Activated CD4-positive, alpha-beta T cell treated with anti-CD3 and anti-CD28 coated beads, Interleukin-2, amount 50 U/mL, for 4 hours (primary cell): ENCODE measurements around the gene SAA4.
"Not testable (repeated sequence)": the region's sequence is repeated elsewhere in the genome, so short reads cannot be mapped to it uniquely, and the experiment has no call there.

ENCODE experiments used
- DNase-seq, 2 experiments: peaks; one replicate each; pipeline ENCODE4 v3.0.0-alpha.2; 2020

SAA4 gene, protein sequence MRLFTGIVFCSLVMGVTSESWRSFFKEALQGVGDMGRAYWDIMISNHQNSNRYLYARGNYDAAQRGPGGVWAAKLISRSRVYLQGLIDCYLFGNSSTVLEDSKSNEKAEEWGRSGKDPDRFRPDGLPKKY

GRCh38 chr11:18236664-18237356 is at the start of gene SAA4:
TSS of gene SAA4 (minus strand) at chr11:18236802. CDS start at chr11:18235926, 876 bp downstream.
- no peak for DNase-seq

- no peak for DNase-seq
Measured at GRCh38 chr11:18285841-18286240, 49.2 kb upstream of the SAA4 start.

DNA sequence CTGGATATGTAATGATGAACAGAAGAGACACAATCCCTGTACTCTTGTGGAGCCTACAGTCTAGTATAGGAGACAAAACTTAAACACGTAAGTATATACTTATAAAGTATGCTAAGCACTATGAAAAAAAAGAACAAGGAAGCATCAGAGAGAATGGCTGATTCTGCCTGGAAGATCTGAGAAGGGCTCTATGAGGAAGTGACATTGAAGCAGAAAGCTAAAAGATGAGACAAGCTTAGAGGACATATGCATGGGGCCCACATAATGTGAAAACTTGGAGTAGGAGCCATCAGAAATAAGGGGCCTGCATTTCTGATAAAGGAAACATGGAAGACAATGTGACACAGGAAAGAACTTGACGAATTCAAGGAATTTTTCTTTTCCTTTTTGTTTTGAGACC is 46.0 kb upstream of the SAA4 start:
- no peak for DNase-seq

DNA sequence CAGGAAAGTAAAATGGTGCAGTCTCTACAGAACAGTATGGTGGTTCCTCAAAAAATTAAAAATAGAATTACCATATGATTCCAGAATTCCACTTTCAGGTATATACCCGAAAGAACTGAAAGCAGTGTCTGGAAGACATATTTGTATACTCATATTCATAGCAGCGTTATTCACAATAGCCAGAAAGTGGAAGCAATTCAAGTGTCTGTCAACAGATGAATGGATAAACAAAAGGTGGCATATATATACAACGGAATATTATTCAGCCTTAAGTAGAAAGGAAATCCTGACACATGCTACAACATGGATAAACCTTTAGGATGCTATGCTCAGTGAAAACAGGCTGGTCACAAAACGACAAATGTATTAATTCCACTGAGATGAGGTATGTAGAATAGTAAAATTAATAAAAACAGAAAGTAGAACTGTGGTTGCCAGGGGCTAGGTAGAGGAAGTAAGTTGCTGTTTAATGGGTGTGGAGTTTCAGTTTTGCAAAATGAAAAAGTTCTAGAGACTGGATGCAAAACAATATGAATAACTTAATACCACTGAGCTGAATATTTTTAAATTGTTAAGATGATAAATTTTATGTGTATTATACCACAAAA is 43.9 kb upstream of the SAA4 start:
- DNase-seq, result no peak

GRCh38 chr11:18277565-18278271 is 41.1 kb upstream of the SAA4 start:
- no peak for DNase-seq

GRCh38 chr11:18271206-18271605 is 34.6 kb upstream of the SAA4 start:
- DNase-seq, result no peak

- no peak for DNase-seq
Measured at GRCh38 chr11:18270102-18270501, 33.5 kb upstream of the SAA4 start.

DNA sequence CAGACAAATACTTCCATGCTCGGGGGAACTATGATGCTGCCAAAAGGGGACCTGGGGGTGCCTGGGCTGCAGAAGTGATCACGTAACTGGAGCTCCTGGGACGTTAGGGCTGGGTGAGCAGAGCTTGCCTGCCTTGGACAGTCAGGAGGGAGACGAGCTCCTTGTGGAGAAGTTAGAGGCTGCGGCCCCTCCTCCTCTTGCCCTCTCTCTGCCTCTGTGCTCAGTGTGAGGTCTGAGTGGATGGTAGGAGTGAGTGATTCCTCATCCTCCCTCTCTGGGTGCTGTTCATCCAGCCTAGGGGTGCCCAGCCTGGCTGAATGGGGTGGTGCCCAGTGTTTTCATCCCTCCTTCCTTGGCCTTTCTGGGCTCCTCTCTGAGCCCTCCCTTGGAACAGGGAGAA is 32.6 kb upstream of the SAA4 start:
- DNase-seq, result not testable (repeated sequence)

DNA sequence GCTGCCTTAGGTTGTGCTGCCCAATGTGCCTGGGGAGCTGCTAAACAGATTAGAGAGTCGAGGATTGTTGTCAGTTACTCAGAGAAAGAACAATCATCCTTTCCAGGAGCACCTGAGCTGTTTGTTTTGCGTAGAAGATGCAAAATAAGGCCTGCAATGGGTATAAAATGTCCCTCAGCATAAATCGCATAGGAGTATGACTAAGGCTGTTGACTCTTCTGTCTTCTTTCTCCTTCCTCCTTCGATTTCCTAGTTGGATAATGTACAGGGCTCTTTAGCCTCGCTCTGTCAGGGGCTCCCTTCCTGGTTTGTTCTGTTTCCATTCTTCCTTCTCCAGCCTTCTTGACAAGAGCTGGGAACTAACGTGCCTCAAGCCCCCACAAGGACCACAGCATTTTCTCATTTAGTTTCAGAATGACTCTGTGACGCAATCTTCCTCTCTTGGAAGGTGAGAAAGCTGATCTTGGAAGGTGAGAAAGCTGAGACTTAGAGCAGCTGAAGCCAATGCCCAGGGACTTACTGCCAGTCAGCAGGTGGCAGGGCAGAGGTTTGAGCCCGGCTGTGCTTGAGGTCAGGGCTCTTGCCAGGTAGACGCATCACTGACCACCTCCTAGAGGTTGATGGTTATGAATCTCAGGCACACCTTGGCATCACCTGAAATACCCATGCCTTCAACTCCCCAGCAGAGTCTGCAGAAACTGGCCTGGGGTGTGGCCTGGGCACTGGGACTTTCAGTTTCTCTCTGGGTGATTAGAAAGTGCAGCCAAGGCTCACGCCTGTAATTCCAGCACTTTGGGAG is 30.9 kb upstream of the SAA4 start:
- DNase-seq, result not testable (repeated sequence)

- DNase-seq, result no peak
Measured at GRCh38 chr11:18265949-18266348, 29.3 kb upstream of the SAA4 start, which contains the start of gene SAA1. TSS of gene SAA1 (plus strand) at chr11:18266264. CDS start at chr11:18266888, 624 bp downstream.

DNA sequence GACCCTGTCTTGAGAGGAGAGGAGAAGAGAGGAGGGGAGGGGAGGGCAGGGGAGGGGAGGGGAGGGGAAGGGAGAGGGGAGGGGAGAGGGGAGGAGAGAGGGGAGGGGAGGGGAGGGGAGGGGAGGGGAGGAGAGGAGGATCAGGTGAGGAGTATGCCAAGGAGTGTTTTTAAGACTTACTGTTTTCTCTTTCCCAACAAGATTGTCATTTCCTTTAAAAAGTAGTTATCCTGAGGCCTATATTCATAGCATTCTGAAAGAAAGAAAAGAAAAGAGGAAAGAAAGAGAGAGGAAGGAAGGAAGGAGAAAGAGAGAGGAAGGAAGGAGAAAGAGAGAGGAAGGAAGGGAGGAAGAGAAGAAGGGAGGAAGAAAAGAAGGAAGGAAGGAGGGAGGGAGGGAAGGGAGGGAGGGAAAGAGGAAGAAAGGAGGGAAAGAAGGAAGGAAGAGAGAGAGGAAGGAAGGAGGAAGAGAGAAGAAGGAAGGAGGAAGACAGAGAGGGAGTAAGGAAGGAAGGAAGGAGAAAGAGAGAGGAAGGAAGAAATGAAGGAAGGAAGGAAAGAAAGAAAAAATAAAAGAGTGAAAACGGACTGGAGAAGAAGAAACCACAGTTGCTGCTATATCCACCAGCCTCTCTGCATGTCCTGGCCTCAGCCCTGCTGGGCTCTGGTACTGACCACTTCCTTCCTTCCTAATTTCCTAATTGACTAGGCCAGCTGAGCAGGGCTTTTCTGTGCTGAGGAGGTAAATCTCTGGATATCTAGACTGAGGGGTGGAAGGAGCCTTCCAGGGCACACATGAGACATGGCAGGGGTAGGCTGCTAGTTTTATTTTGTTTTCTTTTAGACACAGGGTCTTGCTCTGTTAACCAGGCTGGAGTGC is 28.3 kb upstream of the SAA4 start:
- no peak for DNase-seq

DNA sequence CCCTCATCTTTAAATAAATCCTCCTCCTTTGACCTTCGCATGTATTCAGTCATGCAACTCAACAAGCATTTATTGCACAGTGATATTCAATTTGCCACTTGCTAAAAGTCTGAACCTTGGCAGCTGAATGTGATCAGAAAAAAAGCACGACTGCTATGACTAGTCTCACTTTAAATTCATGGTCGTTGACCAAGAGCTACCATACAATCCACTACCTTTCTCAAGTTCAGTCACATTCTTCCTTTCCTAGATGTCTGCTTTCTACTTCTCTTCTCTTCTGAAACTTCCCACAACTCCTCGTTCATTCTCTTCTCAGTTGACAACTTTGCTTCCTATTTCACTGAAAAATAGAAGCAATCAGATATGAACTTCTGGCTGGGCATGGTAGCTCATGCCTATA is 27.4 kb upstream of the SAA4 start:
- DNase-seq, result no peak

- DNase-seq, result not testable (repeated sequence)
Measured at GRCh38 chr11:18262681-18263350, 26.2 kb upstream of the SAA4 start.

- DNase-seq, result no peak
Measured at GRCh38 chr11:18261721-18262120, 25.1 kb upstream of the SAA4 start.

GRCh38 chr11:18259259-18259658 is 22.7 kb upstream of the SAA4 start:
- DNase-seq, result no peak

DNA sequence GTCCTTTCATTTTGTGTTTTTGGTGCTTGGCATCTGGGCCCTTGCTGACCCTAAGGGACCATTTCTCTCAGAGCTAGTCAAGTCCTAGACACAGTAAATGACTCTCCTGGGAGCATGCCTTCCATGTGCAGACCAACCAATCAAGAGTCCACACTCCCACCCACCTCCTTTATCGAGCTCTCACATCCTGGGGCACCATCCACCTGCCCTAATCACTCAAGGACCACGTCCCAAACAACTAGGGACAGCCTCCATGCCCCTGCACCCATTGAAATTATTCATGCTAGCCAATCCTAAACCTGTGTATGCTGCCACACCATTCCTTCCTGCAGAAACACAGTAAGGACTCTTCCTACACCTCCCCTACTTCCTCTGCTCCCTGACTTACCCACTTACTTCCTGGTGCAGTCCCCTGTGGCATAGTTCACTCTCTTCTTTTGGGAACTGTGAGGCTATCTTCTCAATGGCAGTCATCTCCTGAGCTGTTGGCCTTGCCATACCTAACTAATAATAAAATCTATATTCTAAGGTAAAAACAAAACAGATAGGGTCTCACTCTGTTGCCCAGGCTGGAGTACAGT is 18.3 kb upstream of the SAA4 start:
- DNase-seq, result no peak

GRCh38 chr11:18253778-18254338 is 17.3 kb upstream of the SAA4 start:
- DNase-seq, result no peak

GRCh38 chr11:18253233-18253632 is 16.6 kb upstream of the SAA4 start:
- no peak for DNase-seq

- DNase-seq, result no peak
Measured at GRCh38 chr11:18248561-18248960, 12.0 kb upstream of the SAA4 start, which contains the start of gene SAA2. TSS of gene SAA2 (minus strand) at chr11:18248668. CDS start at chr11:18248011, 657 bp downstream.

- DNase-seq, result not testable (repeated sequence)
Measured at GRCh38 chr11:18247191-18247581, 10.6 kb upstream of the SAA4 start.
